Measurements from ENCODE around the gene RAB33A. TPM values are rescaled to one million over a fixed set of nuclear protein-coding genes. Genes with fewer than 3 reads are reported as not detected.

Gene RAB33A
- total and polyA plus RNA-seq, 9 of the 15 experiments (the other 6 are each of a cell fraction or from before 2014, with no cell fraction given), result 0.04 to 0.20 (median 0.06) TPM; not detected in 4

GRCh38 chrX:130165703-130166502 lies 5.9 kb upstream of the RAB33A start, which contains the start of gene AIFM1 (continued):
- TF ChIP-seq ATF3 (IDR thresholded peaks at IDR 0.05), result no peak
- TF ChIP-seq ATF3 (CRISPR knock-in tag; conservative IDR thresholded peaks at IDR 0.05), result peak; percentile 73; the same call in 1 of the 2 replicates
- peak; percentile 69 for TF ChIP-seq GABPB1 (CRISPR knock-in tag; IDR thresholded peaks at IDR 0.05)
- no peak for TF ChIP-seq ZNF324 (CRISPR knock-in tag; IDR thresholded peaks at IDR 0.05)
- TF ChIP-seq ZEB2 (IDR thresholded peaks at IDR 0.05), result peak; percentile 64; the same call in 1 of the 2 replicates
- TF ChIP-seq ETV1 (tag; conservative IDR thresholded peaks at IDR 0.05; ENCODE audit: low read depth), result peak; percentile 70
- peak; percentile 42 for TF ChIP-seq LEF1 (IDR thresholded peaks at IDR 0.05)
- TF ChIP-seq ZNF253 (CRISPR knock-in tag; conservative IDR thresholded peaks at IDR 0.05), result no peak
- TF ChIP-seq NFYB (IDR thresholded peaks at IDR 0.05; ENCODE audit: extremely low read depth, insufficient read length), result peak; percentile 21
- TF ChIP-seq RFX1 (IDR thresholded peaks at IDR 0.05), result no peak
- no peak for TF ChIP-seq ZNF77 (CRISPR knock-in tag; IDR thresholded peaks at IDR 0.05)
- TF ChIP-seq RUNX1 (IDR thresholded peaks at IDR 0.05; ENCODE audit: low read depth), result no peak
- TF ChIP-seq CHD1 (IDR thresholded peaks at IDR 0.05; ENCODE audit: low read length), result no peak
- TF ChIP-seq ZNF592 (IDR thresholded peaks at IDR 0.05), result no peak
- TF ChIP-seq E2F1 (CRISPR knock-in tag; IDR thresholded peaks at IDR 0.05), result peak; percentile 88
- no peak for TF ChIP-seq CEBPZ (IDR thresholded peaks at IDR 0.05; ENCODE audit: borderline replicate concordance, low read depth, low read length)
- 0 out of 2 replicates have a peak, but pooled peaks have one; percentile 26 for TF ChIP-seq ZNF175 (CRISPR knock-in tag; IDR thresholded peaks at IDR 0.05; ENCODE audit: low read depth)
- TF ChIP-seq ZNF561 (CRISPR knock-in tag; conservative IDR thresholded peaks at IDR 0.05), result no peak
- TF ChIP-seq BRD9 (IDR thresholded peaks at IDR 0.05; ENCODE audit: low read depth, partially characterized antibody), result peak; percentile 68

Measured in K562 (cell line).